Effector memory CD8-positive, alpha-beta T cell (primary cell): Measurements from ENCODE around the gene PADI3.

Experiments used
- ATAC-seq: fragments of 150-1000 bp; cut with Tn5 transposase; replicated peaks from 2 replicates; pipeline ENCODE4 v1.10.0; 2021; ENCODE audit warnings: mild to moderate bottlenecking, moderate library complexity
- DNase-seq, 3 experiments: peaks; one replicate each; pipeline ENCODE4 v3.0.0; 2021
- H3K27ac Mint-ChIP-seq, 2 donors: one replicate each; pipeline ENCODE4 v1.8.0; 2022; ENCODE audit warnings: mild to moderate bottlenecking in 2 of 2, mixed read lengths in 2 of 2, moderate library complexity in 2 of 2
- H3K27me3 Mint-ChIP-seq, 2 donors: one replicate each; pipeline ENCODE4 v1.8.0; 2022; ENCODE audit warnings: mixed read lengths in 2 of 2
- H3K36me3 Mint-ChIP-seq: one replicate; pipeline ENCODE4 v1.8.0; 2022; ENCODE audit warnings: mild to moderate bottlenecking, moderate library complexity, mixed read lengths; ENCODE audit not compliant: insufficient read depth
- H3K4me1 Mint-ChIP-seq, 2 donors: one replicate each; pipeline ENCODE4 v1.8.0; 2022; ENCODE audit warnings: low read depth in 2 of 2, mixed read lengths in 2 of 2
- H3K4me3 Mint-ChIP-seq, 2 donors: one replicate each; pipeline ENCODE4 v1.8.0; 2022; ENCODE audit warnings: mild to moderate bottlenecking in 2 of 2, mixed read lengths in 2 of 2, moderate library complexity in 2 of 2
- H3K9me3 Mint-ChIP-seq, 2 donors: one replicate each; pipeline ENCODE4 v1.8.0; 2022; ENCODE audit warnings: mixed read lengths in 2 of 2

PADI3 gene

GRCh38 chr1:17293681-17294425 lies 45.0 kb downstream of the PADI3 start:
- no peak for DNase-seq
- H3K27ac Mint-ChIP-seq: no peak overlapping the region

GRCh38 chr1:17295292-17295691 lies 46.4 kb downstream of the PADI3 start:
- Mint-ChIP-seq H3K9me3 (no peaks in the 10 kb centered on the region), H3K27ac (no peak overlapping the region), H3K27me3 (peaks cover 39 to 81% of the 10 kb centered on the region in 2 donors), H3K36me3 (no peaks in the 10 kb centered on the region), H3K4me3 (no peak overlapping the region), H3K4me1 (peaks cover 0 to 3% of the 10 kb centered on the region in 2 donors)
- DNase-seq (no peak), ATAC-seq (no peak)

More at GRCh38 chr1:17293681-17294425, 45.0 kb downstream of the PADI3 start:
- H3K4me3 Mint-ChIP-seq: no peak overlapping the region
- H3K4me1 Mint-ChIP-seq: peaks cover 0 to 3% of the 10 kb centered on the region in 2 donors
- H3K27me3 Mint-ChIP-seq: peaks cover 33 to 72% of the 10 kb centered on the region in 2 donors
- H3K9me3 Mint-ChIP-seq: no peaks in the 10 kb centered on the region
- no peak for ATAC-seq
- H3K36me3 Mint-ChIP-seq: no peaks in the 10 kb centered on the region

GRCh38 chr1:17296086-17296485 lies 47.2 kb downstream of the PADI3 start:
- Mint-ChIP-seq H3K4me3 (no peak overlapping the region), H3K27ac (no peak overlapping the region), H3K9me3 (no peaks in the 10 kb centered on the region), H3K36me3 (no peaks in the 10 kb centered on the region), H3K27me3 (peaks cover 33 to 73% of the 10 kb centered on the region in 2 donors), H3K4me1 (peaks cover 0 to 3% of the 10 kb centered on the region in 2 donors)
- DNase-seq (no peak), ATAC-seq (no peak)

- no peak for ATAC-seq
- H3K36me3 Mint-ChIP-seq: no peaks in the 10 kb centered on the region
Observed at GRCh38 chr1:17297991-17298390, 49.1 kb downstream of the PADI3 start.

GRCh38 chr1:17301767-17302166 lies 52.9 kb downstream of the PADI3 start:
- H3K27me3 Mint-ChIP-seq: peaks cover 24 to 77% of the 10 kb centered on the region in 2 donors
- H3K4me1 Mint-ChIP-seq: no peaks in the 10 kb centered on the region
- ATAC-seq: no peak
- no peak overlapping the region for H3K27ac Mint-ChIP-seq
- H3K36me3 Mint-ChIP-seq: no peaks in the 10 kb centered on the region
- DNase-seq: no peak
- no peak overlapping the region for H3K4me3 Mint-ChIP-seq
- peaks cover 5 to 16% of the 10 kb centered on the region in 2 donors for H3K9me3 Mint-ChIP-seq

More at GRCh38 chr1:17297991-17298390, 49.1 kb downstream of the PADI3 start:
- DNase-seq: no peak
- Mint-ChIP-seq H3K4me3 (no peak overlapping the region), H3K27me3 (peaks cover 31 to 81% of the 10 kb centered on the region in 2 donors), H3K9me3 (peaks cover 5 to 14% of the 10 kb centered on the region in 2 donors), H3K27ac (no peak overlapping the region), H3K4me1 (peaks cover 0 to 3% of the 10 kb centered on the region in 2 donors)

- H3K4me1 Mint-ChIP-seq: no peaks in the 10 kb centered on the region
Observed at GRCh38 chr1:17304151-17304825, 55.4 kb downstream of the PADI3 start.

GRCh38 chr1:17304826-17305175 lies 55.9 kb downstream of the PADI3 start:
- H3K27ac Mint-ChIP-seq: no peak overlapping the region
- ATAC-seq: no peak
- DNase-seq: no peak
- H3K36me3 Mint-ChIP-seq: no peaks in the 10 kb centered on the region
- peaks cover 33 to 77% of the 10 kb centered on the region in 2 donors for H3K27me3 Mint-ChIP-seq
- H3K4me1 Mint-ChIP-seq: no peaks in the 10 kb centered on the region
- no peak overlapping the region for H3K4me3 Mint-ChIP-seq
- peaks cover 5 to 16% of the 10 kb centered on the region in 2 donors for H3K9me3 Mint-ChIP-seq

More at GRCh38 chr1:17304151-17304825, 55.4 kb downstream of the PADI3 start:
- H3K9me3 Mint-ChIP-seq: peaks cover 5 to 16% of the 10 kb centered on the region in 2 donors
- DNase-seq: no peak
- H3K4me3 Mint-ChIP-seq: no peak overlapping the region
- H3K27me3 Mint-ChIP-seq: peaks cover 33 to 77% of the 10 kb centered on the region in 2 donors
- H3K36me3 Mint-ChIP-seq: no peaks in the 10 kb centered on the region
- H3K27ac Mint-ChIP-seq: no peak overlapping the region
- ATAC-seq: no peak

GRCh38 chr1:17305576-17306095 lies 56.7 kb downstream of the PADI3 start:
- Mint-ChIP-seq H3K4me3 (no peak overlapping the region), H3K9me3 (peaks cover 5 to 16% of the 10 kb centered on the region in 2 donors), H3K4me1 (no peaks in the 10 kb centered on the region), H3K27ac (no peak overlapping the region), H3K36me3 (no peaks in the 10 kb centered on the region), H3K27me3 (peaks cover 41 to 85% of the 10 kb centered on the region in 2 donors)
- no peak for DNase-seq
- ATAC-seq: no peak

GRCh38 chr1:17306407-17306806 lies 57.5 kb downstream of the PADI3 start:
- H3K9me3 Mint-ChIP-seq: peaks cover 5 to 16% of the 10 kb centered on the region in 2 donors
- no peak overlapping the region for H3K4me3 Mint-ChIP-seq
- DNase-seq (no peak), ATAC-seq (no peak)
- H3K4me1 Mint-ChIP-seq: no peaks in the 10 kb centered on the region
- no peaks in the 10 kb centered on the region for H3K36me3 Mint-ChIP-seq
- no peak overlapping the region for H3K27ac Mint-ChIP-seq
- H3K27me3 Mint-ChIP-seq: peaks cover 41 to 86% of the 10 kb centered on the region in 2 donors

- Mint-ChIP-seq H3K4me3 (no peak overlapping the region), H3K36me3 (no peaks in the 10 kb centered on the region), H3K4me1 (no peaks in the 10 kb centered on the region), H3K27me3 (peaks cover 44 to 88% of the 10 kb centered on the region in 2 donors), H3K27ac (no peak overlapping the region), H3K9me3 (peaks cover 2 to 13% of the 10 kb centered on the region in 2 donors)
- no peak for DNase-seq
- ATAC-seq: no peak
Observed at GRCh38 chr1:17306921-17307320, 58.0 kb downstream of the PADI3 start.

GRCh38 chr1:17307329-17307728 lies 58.4 kb downstream of the PADI3 start:
- Mint-ChIP-seq H3K27me3 (peaks cover 48 to 88% of the 10 kb centered on the region in 2 donors), H3K4me3 (no peak overlapping the region), H3K27ac (no peak overlapping the region), H3K9me3 (peaks cover 0 to 9% of the 10 kb centered on the region in 2 donors), H3K4me1 (no peaks in the 10 kb centered on the region), H3K36me3 (no peaks in the 10 kb centered on the region)
- ATAC-seq (no peak), DNase-seq (no peak)

GRCh38 chr1:17307946-17308345 lies 59.0 kb downstream of the PADI3 start, which contains the start of gene PADI4:
TSS of gene PADI4 (plus strand) at chr1:17308197. CDS start at chr1:17308223, 26 bp downstream.
- Mint-ChIP-seq H3K36me3 (no peaks in the 10 kb centered on the region), H3K27me3 (peaks cover 54 to 88% of the 10 kb centered on the region in 2 donors), H3K27ac (no peak within 1 kb of the TSS), H3K4me1 (no peaks in the 10 kb centered on the region), H3K9me3 (peaks cover 0 to 3% of the 10 kb centered on the region in 2 donors), H3K4me3 (no peak within 1 kb of the TSS)
- ATAC-seq (no peak), DNase-seq (no peak)

GRCh38 chr1:17308593-17308992 lies 59.7 kb downstream of the PADI3 start:
- Mint-ChIP-seq H3K4me3 (no peak overlapping the region), H3K4me1 (no peaks in the 10 kb centered on the region), H3K9me3 (no peaks in the 10 kb centered on the region), H3K36me3 (no peaks in the 10 kb centered on the region), H3K27me3 (peaks cover 60 to 88% of the 10 kb centered on the region in 2 donors), H3K27ac (no peak overlapping the region)
- DNase-seq (no peak), ATAC-seq (no peak)
